GM12865 (cell line): ENCODE measurements around the gene CEP135.

ENCODE experiments used
- DNase-seq: peaks from one replicate; pipeline ENCODE4 v3.0.0; 2010; ENCODE audit warnings: low read depth
- H3K4me3 ChIP-seq: 2 replicates; pipeline ENCODE4 v1.5.1; 2011; ENCODE audit warnings: mild to moderate bottlenecking, low read depth, low read length, control low read depth
- CTCF ChIP-seq: IDR thresholded peaks from 2 replicates; pipeline ENCODE4 v1.5.1; 2011; ENCODE audit warnings: low read length, control low read depth, low read depth, inconsistent platforms; ENCODE audit not compliant: insufficient read depth; ENCODE audit errors: missing control alignments

The CEP135 gene

GRCh38 chr4:56051710-56052075 lies 102.9 kb downstream of the CEP135 start:
- H3K4me3 ChIP-seq: no peak overlapping the region
- DNase-seq: no peak
- no peak for TF ChIP-seq CTCF

GRCh38 chr4:56052481-56052880 lies 103.7 kb downstream of the CEP135 start:
- no peak overlapping the region for H3K4me3 ChIP-seq
- DNase-seq: no peak
- TF ChIP-seq CTCF: no peak

- no peak for TF ChIP-seq CTCF
- no peak overlapping the region for H3K4me3 ChIP-seq
- no peak for DNase-seq
Observed at GRCh38 chr4:56052966-56053365, 104.2 kb downstream of the CEP135 start.

- no peak for DNase-seq
- TF ChIP-seq CTCF: no peak
- H3K4me3 ChIP-seq: no peak overlapping the region
Observed at GRCh38 chr4:56055027-56055977, 106.6 kb downstream of the CEP135 start.

GRCh38 chr4:56055991-56056390 lies 107.2 kb downstream of the CEP135 start:
- H3K4me3 ChIP-seq: no peak overlapping the region
- no peak for DNase-seq
- TF ChIP-seq CTCF: no peak

GRCh38 chr4:56058555-56058954 lies 109.8 kb downstream of the CEP135 start:
- no peak overlapping the region for H3K4me3 ChIP-seq
- no peak for TF ChIP-seq CTCF
- DNase-seq: no peak

GRCh38 chr4:56060036-56060435 lies 111.3 kb downstream of the CEP135 start:
- no peak for DNase-seq
- no peak for TF ChIP-seq CTCF
- no peak overlapping the region for H3K4me3 ChIP-seq
